ENCODE results near the gene ADISSP.

The ADISSP gene

DNA sequence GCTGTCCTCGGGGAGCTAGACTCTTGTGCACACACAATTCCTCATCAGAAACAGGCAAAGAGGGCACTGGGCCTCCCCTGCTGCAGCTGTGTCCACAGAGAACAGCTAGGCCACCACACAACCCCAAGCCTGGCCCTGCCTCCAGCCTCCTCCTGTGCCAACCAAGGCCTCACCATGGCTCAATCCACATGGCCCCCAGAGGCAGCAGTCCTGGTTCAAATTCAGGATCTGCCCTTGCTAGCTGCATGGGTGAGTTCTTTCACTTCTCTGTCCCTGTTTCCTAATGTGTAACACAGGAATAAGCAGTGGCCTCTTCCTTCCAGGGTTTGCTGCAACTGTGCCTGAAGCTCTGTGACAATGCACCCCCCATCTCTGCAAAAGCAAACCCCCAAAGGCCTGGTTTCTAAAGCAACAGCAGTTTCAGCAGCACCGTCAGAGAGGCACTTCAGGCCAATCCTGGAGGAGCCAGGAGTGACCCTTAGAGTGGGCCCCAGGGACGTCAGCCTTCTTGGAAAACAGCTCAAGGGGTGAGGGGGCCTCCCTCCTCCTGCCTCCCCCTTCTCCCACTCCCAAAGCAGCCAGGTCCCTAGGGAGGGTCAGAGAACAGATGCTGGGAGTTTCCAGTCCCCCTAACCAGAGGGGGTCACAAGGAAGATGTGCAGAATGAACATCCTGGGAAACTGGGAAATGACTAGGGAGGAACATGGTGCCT is 2.2 kb downstream of the ADISSP start:
- no peak for DNase-seq (ENCODE audit: low read depth in 1 of 2, low spot score in 1 of 2)
- TF ChIP-seq JUND (IDR thresholded peaks at IDR 0.05; ENCODE audit: low read depth) = no peak
- in situ Hi-C loops (cut with HindIII; ENCODE audit: low pct_unique_long_range_greater_than_20kb, low sequenced_read_pairs) = no loop called here

DNA sequence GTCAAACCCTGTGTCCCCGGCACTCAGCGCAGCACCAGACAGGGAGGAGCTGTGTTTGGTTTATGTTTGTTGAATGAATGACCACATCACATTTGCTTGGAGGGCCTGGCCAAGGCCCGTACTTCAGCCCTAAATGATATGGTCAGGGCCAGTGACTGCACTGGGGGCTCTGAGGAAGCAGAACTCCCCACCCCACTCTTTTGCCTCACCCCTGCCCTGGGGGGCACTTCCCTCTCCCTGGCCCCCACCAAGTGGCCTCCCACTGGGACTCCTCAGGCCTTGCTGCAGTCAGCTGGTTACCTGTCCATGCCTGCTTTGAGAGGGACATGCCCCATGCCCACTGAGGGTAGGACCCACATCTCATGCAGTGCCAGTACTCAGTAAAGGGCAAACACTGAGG is 2.9 kb downstream of the ADISSP start:
- no peak for TF ChIP-seq JUND (IDR thresholded peaks at IDR 0.05; ENCODE audit: low read depth)

DNA sequence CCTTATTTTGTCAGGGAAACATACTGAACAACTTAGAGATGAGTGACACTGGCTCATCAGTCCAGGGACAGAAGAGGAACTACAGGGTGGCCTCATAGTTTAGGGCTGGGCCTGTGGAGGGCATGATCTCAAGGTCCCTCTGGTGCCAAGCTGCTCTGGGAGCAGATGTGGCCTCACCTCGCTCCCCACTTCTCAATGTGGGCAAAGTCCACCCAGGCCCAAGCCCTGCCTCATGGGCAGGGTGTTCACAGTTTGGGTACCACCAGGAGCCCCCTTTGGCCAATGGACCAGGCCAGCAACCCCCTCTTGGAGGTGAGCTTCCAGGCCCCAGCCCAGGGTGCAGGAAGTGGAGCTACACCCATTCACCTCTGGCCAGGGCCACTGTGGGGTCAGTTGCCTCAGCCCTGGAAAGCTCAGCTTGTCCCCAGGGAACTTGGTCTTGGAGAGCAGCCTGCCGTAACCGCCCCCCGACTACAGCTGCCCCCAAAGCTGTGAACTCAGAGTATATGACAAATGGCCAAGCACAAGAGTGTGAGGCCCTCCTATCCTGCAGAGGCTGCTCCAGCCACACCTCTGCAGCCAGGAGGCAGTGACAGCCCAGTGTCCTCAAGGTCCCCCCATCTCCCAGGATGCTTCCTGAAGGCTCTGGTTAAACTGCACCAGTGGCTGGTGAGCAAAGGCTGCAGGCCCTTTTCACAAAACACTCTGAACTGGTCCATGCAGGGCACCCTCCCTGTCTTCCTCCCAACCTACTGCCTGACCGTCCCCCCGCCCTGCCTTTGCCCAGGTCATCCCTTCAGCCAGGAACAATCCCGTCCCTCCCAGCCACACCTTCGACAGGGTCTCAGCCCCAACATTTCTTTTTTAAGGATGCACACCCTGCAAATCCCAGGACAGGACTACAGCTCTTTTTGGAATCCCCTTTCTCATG is 3.6 kb downstream of the ADISSP start:
- DNase-seq (ENCODE audit: low read depth in 1 of 2, low spot score in 1 of 2) = no peak
- in situ Hi-C loops (cut with HindIII; ENCODE audit: low pct_unique_long_range_greater_than_20kb, low sequenced_read_pairs) = no loop called here
- no peak for TF ChIP-seq JUND (IDR thresholded peaks at IDR 0.05; ENCODE audit: low read depth)

More for the DNA sequence above, 2.9 kb downstream of the ADISSP start:
- in situ Hi-C loops (cut with HindIII; ENCODE audit: low pct_unique_long_range_greater_than_20kb, low sequenced_read_pairs) = no loop called here
- no peak for DNase-seq (ENCODE audit: low read depth in 1 of 2, low spot score in 1 of 2)

DNA sequence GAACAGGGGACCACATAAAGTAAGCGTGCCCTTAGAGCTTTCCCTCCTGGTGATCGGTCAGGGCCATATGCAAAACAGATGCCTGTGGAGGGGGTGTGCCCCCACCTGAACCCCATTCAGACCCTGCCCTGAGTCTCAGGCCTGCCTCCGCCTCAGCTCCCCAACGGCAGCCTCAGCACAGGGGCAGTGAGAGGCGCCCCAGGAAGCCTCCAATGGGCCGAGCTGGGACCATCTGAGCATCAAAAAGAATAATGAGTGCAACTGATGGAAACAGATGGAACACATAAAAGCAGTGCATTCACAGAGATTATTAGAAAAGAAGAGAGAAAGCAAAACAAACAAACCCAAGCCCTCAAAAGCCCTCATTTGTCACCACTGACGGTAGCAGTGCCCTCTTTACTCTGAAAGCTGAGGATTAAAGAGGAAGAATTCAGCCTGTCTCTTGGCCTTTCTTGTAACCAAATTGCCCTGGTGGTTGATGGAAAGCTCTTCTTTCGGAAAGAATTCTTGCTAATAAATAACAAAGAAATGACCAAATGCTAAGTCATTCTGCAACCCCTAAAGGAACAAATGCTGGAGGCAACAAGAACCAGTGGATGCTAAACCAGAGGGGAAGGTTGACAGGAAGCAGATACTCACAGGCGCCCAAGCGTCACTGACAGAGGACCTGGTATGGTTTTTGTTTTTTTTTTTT is 6.8 kb downstream of the ADISSP start:
- DNase-seq (ENCODE audit: low read depth in 1 of 2, low spot score in 1 of 2) = no peak
- in situ Hi-C loops (cut with HindIII; ENCODE audit: low pct_unique_long_range_greater_than_20kb, low sequenced_read_pairs) = no loop called here
- TF ChIP-seq JUND (IDR thresholded peaks at IDR 0.05; ENCODE audit: low read depth) = no peak

DNA sequence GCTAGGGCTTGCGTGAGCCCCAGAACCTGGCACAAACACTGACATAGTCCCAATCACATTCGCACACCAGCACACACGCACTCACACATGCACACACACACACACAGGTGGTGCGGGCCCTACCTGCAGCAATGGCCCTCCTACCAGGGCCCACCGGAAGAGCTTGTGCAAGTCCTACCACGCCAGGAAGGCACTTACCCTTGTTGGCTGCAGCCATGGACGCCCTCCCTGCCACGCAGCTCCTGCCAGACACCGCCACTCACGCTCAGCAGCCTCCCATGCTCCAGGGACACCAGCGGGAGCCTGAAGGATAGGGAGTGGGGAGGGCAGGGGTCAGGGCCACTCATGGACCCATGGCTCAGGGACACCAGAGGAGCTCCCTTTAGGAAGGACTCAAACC is 7.7 kb downstream of the ADISSP start:
- TF ChIP-seq JUND (IDR thresholded peaks at IDR 0.05; ENCODE audit: low read depth) = no peak
- in situ Hi-C loops (cut with HindIII; ENCODE audit: low pct_unique_long_range_greater_than_20kb, low sequenced_read_pairs) = no loop called here
- DNase-seq (ENCODE audit: low read depth in 1 of 2, low spot score in 1 of 2) = no peak

DNA sequence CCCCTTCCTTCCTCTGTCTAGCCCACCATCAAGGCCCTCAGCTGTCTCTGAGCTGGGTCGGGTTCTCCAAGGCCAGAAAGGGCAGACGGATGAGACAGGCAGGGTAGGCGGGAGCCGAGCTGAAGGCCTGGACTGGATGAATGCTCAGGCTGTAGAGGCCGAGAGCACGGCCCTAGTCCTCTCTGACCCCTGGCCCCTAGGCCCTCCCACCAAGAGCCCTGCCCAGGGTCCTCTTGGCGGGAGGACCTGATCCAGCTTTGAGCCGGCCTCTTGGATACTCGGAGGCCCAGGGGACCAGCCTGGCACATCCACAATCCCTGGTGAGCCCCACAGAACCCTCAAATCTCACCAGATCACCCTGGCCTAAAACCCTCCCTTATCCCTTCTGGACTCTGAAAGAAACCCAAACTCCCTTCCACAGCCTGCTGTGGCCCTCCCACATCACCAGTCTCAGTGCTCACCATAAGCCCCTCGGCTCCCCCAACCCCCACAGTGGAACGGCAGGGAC is 8.2 kb downstream of the ADISSP start:
- TF ChIP-seq JUND (IDR thresholded peaks at IDR 0.05; ENCODE audit: low read depth) = no peak
- DNase-seq (ENCODE audit: low read depth in 1 of 2, low spot score in 1 of 2) = no peak
- in situ Hi-C loops (cut with HindIII; ENCODE audit: low pct_unique_long_range_greater_than_20kb, low sequenced_read_pairs) = no loop called here

DNA sequence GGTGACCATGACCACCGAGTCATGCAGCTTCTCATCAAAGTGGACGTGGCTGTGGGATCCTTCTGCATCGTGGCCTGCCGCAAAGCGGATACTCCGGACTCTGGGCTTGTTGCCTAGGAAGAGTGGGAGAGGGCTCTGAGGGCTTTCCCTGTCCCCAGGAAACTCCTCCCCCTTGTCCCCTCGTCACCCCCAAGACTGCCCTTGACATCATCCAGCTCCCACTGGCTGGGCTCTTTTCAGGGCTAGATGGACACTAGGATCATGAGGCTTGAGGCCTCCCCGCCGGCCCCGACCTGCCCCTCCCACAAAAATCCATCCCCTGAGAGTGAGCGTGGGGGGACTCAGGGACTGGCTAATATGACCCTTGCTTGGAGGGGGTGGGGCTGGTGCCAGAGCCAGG is 9.0 kb downstream of the ADISSP start:
- no peak for DNase-seq (ENCODE audit: low read depth in 1 of 2, low spot score in 1 of 2)
- TF ChIP-seq JUND (IDR thresholded peaks at IDR 0.05; ENCODE audit: low read depth) = no peak
- in situ Hi-C loops (cut with HindIII; ENCODE audit: low pct_unique_long_range_greater_than_20kb, low sequenced_read_pairs) = no loop called here

DNA sequence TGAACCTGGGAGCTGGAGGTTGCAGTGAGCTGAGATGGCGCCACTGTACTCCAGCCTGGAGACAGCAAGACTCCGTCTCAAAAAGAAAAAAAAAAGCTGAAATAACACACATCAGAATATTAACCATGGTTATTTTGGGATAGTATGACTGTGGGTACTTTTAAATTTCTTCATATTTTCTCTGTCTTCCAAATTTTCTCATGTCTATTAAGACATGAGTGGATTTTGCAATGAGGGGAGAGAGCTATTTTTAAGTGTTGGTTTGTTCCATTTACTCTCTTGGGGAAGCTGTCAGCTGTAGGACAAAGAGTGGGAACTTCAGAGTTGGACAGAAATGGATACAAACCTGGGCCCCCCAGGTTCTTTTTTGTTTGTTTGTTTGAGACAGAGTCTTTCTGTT is 10.3 kb downstream of the ADISSP start:
- in situ Hi-C loops (cut with HindIII; ENCODE audit: low pct_unique_long_range_greater_than_20kb, low sequenced_read_pairs) = no loop called here
- DNase-seq (ENCODE audit: low read depth in 1 of 2, low spot score in 1 of 2) = no peak
- TF ChIP-seq JUND (IDR thresholded peaks at IDR 0.05; ENCODE audit: low read depth) = no peak

DNA sequence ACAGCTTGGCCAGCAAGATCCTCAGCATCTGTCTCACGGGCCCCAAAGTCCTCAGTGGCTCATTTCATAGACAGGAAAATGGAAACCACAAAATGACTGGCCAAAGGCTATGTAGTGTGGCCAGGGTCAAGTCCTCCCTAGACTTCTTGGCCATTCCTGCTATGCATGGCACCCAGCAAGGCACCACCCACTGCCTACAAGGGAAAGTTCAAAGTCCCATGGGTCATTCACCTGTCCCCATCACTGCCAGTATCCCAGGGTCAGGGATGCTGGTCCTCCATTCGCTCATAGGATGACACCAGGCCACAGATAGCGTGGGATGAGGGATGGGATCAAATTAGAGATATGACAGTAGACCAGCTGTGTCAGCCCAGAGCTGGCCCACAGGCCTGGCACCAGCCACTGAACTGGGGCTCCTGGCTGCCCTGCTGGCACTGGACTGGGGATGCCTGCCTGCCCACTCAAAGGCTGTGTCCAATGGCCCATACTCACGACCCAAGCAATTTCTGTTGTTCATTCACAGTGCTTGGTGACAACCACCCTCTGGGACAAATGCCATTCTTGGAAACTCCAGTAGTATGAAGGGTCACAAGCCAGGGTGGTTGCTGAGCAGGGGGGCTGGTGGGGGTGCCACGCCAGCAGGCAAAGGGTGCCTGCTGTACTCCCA is 11.6 kb downstream of the ADISSP start:
- in situ Hi-C loops (cut with HindIII; ENCODE audit: low pct_unique_long_range_greater_than_20kb, low sequenced_read_pairs) = no loop called here
- no peak for TF ChIP-seq JUND (IDR thresholded peaks at IDR 0.05; ENCODE audit: low read depth)
- DNase-seq (ENCODE audit: low read depth in 1 of 2, low spot score in 1 of 2) = no peak

DNA sequence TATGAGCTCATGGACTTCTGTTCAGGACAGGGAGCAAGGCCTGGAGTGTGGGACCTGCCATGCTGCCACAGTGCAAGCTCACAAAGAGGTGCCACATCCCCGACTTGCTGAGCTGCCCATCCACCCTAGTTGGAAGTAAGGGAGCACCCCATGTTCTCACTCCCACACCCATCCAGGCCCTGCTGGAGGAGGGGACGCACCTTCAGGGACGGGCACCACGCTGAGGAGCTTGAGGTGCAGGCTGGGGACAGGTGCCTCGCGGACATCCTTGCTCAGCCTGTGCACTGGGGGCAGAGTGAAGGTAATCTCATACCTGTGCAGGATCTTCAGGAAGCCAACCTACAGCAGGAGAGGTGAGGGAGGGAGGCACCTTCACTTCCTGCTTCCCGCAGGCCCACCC is 12.3 kb downstream of the ADISSP start:
- DNase-seq (ENCODE audit: low read depth in 1 of 2, low spot score in 1 of 2) = no peak
- TF ChIP-seq JUND (IDR thresholded peaks at IDR 0.05; ENCODE audit: low read depth) = no peak
- in situ Hi-C loops (cut with HindIII; ENCODE audit: low pct_unique_long_range_greater_than_20kb, low sequenced_read_pairs) = no loop called here

DNA sequence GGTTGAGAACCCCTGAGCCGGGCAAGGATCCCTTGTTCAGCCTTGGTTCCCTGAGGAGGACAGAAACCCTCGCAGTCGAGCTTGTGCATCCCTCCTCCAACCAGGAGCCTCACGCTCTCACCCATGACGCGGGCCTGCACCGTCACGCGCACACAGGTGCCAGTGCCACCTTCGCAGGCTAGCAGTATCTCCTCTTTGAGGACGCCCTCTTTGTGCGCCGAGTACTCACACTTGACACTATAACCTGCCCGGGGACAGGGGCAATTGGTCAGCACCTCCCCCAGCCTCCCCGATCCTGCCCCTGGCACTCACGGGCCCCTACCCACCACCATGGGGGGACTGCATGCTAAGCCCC is 13.3 kb downstream of the ADISSP start:
- no peak for TF ChIP-seq JUND (IDR thresholded peaks at IDR 0.05; ENCODE audit: low read depth)
- in situ Hi-C loops (cut with HindIII; ENCODE audit: low pct_unique_long_range_greater_than_20kb, low sequenced_read_pairs) = no loop called here
- DNase-seq (ENCODE audit: low read depth in 1 of 2, low spot score in 1 of 2) = no peak

Measured in T47D (cell line).